ENCODE results near the gene POLR3H.

The POLR3H gene

GRCh38 chr22:41516462-41516861, 27.8 kb downstream of the POLR3H start:
- DNase-seq (ENCODE audit: low read depth in 2 of 2) = no peak

- no peak for DNase-seq (ENCODE audit: low read depth in 2 of 2)
Measured at GRCh38 chr22:41513391-41513790, 30.9 kb downstream of the POLR3H start.

GRCh38 chr22:41512421-41513194, 31.7 kb downstream of the POLR3H start:
- no peak for DNase-seq (ENCODE audit: low read depth in 2 of 2)

- DNase-seq (ENCODE audit: low read depth in 2 of 2) = no peak
Measured at GRCh38 chr22:41511521-41511968, 32.7 kb downstream of the POLR3H start.

- no peak for DNase-seq (ENCODE audit: low read depth in 2 of 2)
Measured at GRCh38 chr22:41508770-41509170, 35.5 kb downstream of the POLR3H start.

- no peak for DNase-seq (ENCODE audit: low read depth in 2 of 2)
Measured at GRCh38 chr22:41507330-41508063, 36.8 kb downstream of the POLR3H start.

- DNase-seq (ENCODE audit: low read depth in 2 of 2) = no peak
Measured at GRCh38 chr22:41505511-41506220, 38.6 kb downstream of the POLR3H start.

- no peak for DNase-seq (ENCODE audit: low read depth in 2 of 2)
Measured at GRCh38 chr22:41504816-41505215, 39.5 kb downstream of the POLR3H start.

- DNase-seq (ENCODE audit: low read depth in 2 of 2) = no peak
Measured at GRCh38 chr22:41504397-41504796, 39.9 kb downstream of the POLR3H start.

- DNase-seq (ENCODE audit: low read depth in 2 of 2) = no peak
Measured at GRCh38 chr22:41501209-41501608, 43.1 kb downstream of the POLR3H start.

GRCh38 chr22:41500303-41500702, 44.0 kb downstream of the POLR3H start:
- DNase-seq (ENCODE audit: low read depth in 2 of 2) = no peak

GRCh38 chr22:41499624-41500280, 44.5 kb downstream of the POLR3H start:
- no peak for DNase-seq (ENCODE audit: low read depth in 2 of 2)

- no peak for DNase-seq (ENCODE audit: low read depth in 2 of 2)
Measured at GRCh38 chr22:41498303-41498835, 45.9 kb downstream of the POLR3H start.

GRCh38 chr22:41491374-41492100, 52.7 kb downstream of the POLR3H start:
- DNase-seq (ENCODE audit: low read depth in 2 of 2) = no peak

- no peak for DNase-seq (ENCODE audit: low read depth in 2 of 2)
Measured at GRCh38 chr22:41488596-41489385, 55.5 kb downstream of the POLR3H start.

- no peak for DNase-seq (ENCODE audit: low read depth in 2 of 2)
Measured at GRCh38 chr22:41488076-41488475, 56.2 kb downstream of the POLR3H start.

- no peak for DNase-seq (ENCODE audit: low read depth in 2 of 2)
Measured at GRCh38 chr22:41487037-41487935, 57.0 kb downstream of the POLR3H start.

- no peak for DNase-seq (ENCODE audit: low read depth in 2 of 2)
Measured at GRCh38 chr22:41485033-41485432, 59.2 kb downstream of the POLR3H start.

GRCh38 chr22:41482319-41482935, 61.8 kb downstream of the POLR3H start:
- DNase-seq (ENCODE audit: low read depth in 2 of 2) = no peak
